Fibroblast of the aortic adventitia (primary cell): Measurements from ENCODE around the gene SH3GL1. TPM values are rescaled to one million over a fixed set of nuclear protein-coding genes. Genes with fewer than 3 reads are reported as not detected.

Experiments used
- DNase-seq: peaks from one replicate; pipeline ENCODE4 v3.0.0-alpha.2; 2010; ENCODE audit warnings: low read depth
- H3K4me3 ChIP-seq: 2 replicates; pipeline ENCODE4 v1.5.1; 2011; ENCODE audit warnings: low read depth, mild to moderate bottlenecking, control low read depth, low read length, moderate library complexity
- total RNA-seq: library from RNA; depleted of rRNA; stranded (reverse); fragments of >200 nt; gene quantifications from 2 replicates; pipeline ENCODE4 v1.2.3, GENCODE V29; 2012; ENCODE audit warnings: low replicate concordance
- TF ChIP-seq, protein P1 (sequence below): IDR thresholded peaks from 2 replicates; pipeline ENCODE4 v1.5.1; 2011; ENCODE audit warnings: mild to moderate bottlenecking, low read length, control low read depth, inconsistent platforms; ENCODE audit not compliant: insufficient read depth

SH3GL1 gene
- total RNA-seq, 1 donor: 97.2 TPM

DNA sequence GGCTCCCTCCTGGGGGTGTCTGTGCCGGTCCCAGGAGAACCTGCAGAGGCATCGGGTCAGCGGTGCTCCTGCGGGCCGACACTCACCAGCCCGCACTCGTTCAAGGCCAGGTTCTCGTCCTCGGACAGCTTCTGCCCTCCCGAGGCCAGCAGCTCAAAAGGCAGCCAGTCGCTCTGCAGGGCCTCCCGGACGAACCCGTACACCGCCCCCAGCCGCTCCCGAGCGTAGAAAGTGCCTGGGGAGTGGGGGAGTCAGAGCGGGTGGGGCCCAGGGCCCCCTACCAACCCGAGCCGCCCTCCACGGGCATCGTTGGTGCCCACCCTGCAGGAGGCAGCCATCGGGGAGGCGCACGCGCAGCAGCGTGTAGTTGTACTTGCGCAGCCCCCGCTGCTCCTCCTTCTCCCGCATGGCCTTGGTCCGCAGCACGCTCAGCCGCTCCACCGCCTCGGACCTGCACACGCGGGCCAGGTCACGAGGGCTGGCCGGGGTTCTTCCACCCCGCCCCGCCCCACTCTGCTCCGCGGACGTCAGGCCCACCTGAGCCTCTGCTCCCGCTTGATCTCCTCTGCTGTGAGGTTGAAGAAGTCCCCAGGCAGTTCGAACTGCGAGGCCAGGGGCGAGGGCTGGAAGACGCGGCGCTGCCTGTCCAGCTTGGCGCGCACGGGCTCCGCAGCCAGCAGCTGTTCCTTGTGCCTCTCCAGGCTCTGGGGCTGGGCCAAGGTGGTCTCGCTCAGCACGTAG, 45.8 kb upstream of the SH3GL1 start:
- TF ChIP-seq, protein P1, sequence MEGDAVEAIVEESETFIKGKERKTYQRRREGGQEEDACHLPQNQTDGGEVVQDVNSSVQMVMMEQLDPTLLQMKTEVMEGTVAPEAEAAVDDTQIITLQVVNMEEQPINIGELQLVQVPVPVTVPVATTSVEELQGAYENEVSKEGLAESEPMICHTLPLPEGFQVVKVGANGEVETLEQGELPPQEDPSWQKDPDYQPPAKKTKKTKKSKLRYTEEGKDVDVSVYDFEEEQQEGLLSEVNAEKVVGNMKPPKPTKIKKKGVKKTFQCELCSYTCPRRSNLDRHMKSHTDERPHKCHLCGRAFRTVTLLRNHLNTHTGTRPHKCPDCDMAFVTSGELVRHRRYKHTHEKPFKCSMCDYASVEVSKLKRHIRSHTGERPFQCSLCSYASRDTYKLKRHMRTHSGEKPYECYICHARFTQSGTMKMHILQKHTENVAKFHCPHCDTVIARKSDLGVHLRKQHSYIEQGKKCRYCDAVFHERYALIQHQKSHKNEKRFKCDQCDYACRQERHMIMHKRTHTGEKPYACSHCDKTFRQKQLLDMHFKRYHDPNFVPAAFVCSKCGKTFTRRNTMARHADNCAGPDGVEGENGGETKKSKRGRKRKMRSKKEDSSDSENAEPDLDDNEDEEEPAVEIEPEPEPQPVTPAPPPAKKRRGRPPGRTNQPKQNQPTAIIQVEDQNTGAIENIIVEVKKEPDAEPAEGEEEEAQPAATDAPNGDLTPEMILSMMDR: no peak
- H3K4me3 ChIP-seq: no peak overlapping the region
- no peak for DNase-seq

DNA sequence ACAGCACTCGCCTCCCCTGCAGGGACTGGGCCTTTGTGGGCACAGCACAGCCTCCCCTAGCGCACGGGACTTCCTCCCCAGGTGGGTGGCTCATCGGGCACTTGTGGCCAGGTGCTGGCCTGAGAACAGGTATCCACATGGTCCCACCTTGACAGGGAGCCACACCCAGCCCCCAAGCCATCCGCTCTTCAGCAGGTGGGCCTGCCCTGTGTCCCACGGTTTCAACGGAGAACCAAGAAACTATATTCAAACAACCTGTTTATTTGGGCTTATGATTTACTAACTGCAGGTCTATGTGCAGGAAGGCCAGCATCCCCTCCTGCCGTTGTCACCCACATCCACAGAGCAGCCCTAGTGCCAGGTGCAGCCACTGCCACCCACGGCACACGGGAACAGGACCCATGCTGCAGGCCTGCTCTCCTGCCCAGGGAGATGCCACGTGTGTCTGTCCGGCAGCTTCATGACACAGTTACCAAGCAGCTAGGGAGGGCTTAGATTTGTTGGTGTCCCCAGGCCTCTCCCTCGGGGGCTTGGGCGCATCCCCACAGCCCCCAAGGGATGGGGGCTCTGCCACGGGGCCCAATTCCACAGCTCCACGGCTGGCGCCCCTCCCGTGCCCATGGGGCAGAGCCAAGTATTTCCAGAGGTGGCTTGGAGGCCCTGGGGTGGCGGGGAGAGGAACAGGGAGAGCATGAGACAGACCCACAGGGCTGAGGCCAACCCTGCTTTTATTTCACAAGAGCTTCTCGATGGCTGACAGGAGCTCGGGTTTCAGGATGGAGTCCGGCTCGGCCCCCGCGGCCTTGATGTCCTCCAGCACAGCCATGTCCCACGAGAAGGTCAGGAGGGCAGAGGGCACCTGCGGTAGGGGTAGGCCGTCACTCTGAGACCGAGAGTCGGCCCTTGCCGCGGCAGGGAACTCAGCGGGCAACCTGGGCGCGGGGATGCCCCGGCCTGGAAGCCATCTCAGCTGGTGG, 44.7 kb upstream of the SH3GL1 start:
- H3K4me3 ChIP-seq: no peak overlapping the region
- DNase-seq: no peak
- TF ChIP-seq, protein P1: no peak

DNA sequence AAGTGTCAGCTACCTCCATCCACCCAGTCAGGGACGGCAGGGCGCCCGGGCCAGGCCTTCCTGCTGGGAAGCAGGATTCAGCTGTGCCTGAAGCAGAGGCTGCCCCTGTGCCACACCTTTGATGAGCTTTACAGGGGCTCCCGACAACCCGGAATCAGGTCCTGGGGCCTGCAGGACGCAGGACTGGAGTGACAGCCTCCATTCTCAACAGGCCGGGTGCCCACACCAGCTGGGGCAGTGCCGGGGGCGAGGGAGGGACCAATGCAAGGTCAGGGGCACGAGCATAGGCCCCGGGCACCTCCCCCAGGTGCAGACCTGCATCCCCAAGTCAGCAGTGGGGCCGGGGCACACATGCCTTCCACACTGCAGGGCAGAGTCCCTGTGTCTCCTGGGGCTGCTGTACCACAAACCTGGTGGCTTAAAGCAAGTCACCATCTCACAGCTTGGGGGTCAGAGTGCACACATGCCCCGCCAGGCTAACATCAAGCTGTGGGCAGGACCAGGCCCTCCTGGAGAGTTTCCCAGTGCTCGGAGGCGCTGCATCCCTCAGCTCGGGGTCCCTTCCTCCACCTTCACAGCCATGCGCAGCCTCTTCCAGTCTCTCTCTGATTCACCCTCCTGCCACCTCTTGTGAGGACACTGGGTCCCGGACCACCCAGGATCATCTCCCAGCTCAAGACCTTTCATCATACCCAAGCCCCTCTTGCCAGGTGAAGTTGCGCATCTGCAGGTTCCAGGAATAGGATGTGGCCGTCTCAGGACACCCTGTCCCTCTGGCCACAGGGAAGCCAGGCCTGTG, 43.8 kb upstream of the SH3GL1 start:
- TF ChIP-seq, protein P1: no peak
- H3K4me3 ChIP-seq: no peak overlapping the region
- no peak for DNase-seq

GRCh38 chr19:4443188-4443587, 42.8 kb upstream of the SH3GL1 start:
- DNase-seq: no peak
- H3K4me3 ChIP-seq: no peak overlapping the region
- TF ChIP-seq, protein P1: no peak

GRCh38 chr19:4442819-4443146, 42.4 kb upstream of the SH3GL1 start:
- no peak for DNase-seq
- H3K4me3 ChIP-seq: no peak overlapping the region
- TF ChIP-seq, protein P1: no peak

GRCh38 chr19:4441994-4442818, 41.9 kb upstream of the SH3GL1 start:
- DNase-seq: no peak
- H3K4me3 ChIP-seq: no peak overlapping the region
- TF ChIP-seq, protein P1: no peak
